GM19467 (cell line): ENCODE data around the gene GLYAT.

Experiments
- ATAC-seq: cut with Tn5 transposase; IDR thresholded peaks from one replicate; pipeline ENCODE4 v1.9.1; 2021; ENCODE audit warnings: mild to moderate bottlenecking, moderate library complexity; ENCODE audit not compliant: unreplicated experiment

Gene GLYAT

GRCh38 chr11:58731819-58732218, at the start of gene GLYAT:
GLYAT (minus strand) TSS chr11:58731943; CDS start chr11:58724496, 7,447 bp downstream.
- no peak for ATAC-seq

- ATAC-seq, result no peak
Observed at GRCh38 chr11:58781345-58781744, 49.6 kb upstream of the GLYAT start.

GRCh38 chr11:58780578-58780977, 48.8 kb upstream of the GLYAT start:
- no peak for ATAC-seq

GRCh38 chr11:58776891-58777710, 45.4 kb upstream of the GLYAT start:
- no peak for ATAC-seq

GRCh38 chr11:58775066-58775708, 43.4 kb upstream of the GLYAT start:
- no peak for ATAC-seq

- no peak for ATAC-seq
Observed at GRCh38 chr11:58774164-58774593, 42.4 kb upstream of the GLYAT start.

- no peak for ATAC-seq
Observed at GRCh38 chr11:58773337-58773736, 41.6 kb upstream of the GLYAT start.

- no peak for ATAC-seq
Observed at GRCh38 chr11:58772329-58773285, 40.9 kb upstream of the GLYAT start.

GRCh38 chr11:58771458-58771855, 39.7 kb upstream of the GLYAT start:
- ATAC-seq, result no peak

- ATAC-seq, result no peak
Observed at GRCh38 chr11:58770627-58771457, 39.1 kb upstream of the GLYAT start.

GRCh38 chr11:58770166-58770565, 38.4 kb upstream of the GLYAT start:
- no peak for ATAC-seq

- no peak for ATAC-seq
Observed at GRCh38 chr11:58769308-58769707, 37.6 kb upstream of the GLYAT start.

GRCh38 chr11:58768137-58768536, 36.4 kb upstream of the GLYAT start:
- ATAC-seq, result no peak

GRCh38 chr11:58765078-58765477, 33.3 kb upstream of the GLYAT start:
- no peak for ATAC-seq

GRCh38 chr11:58763120-58763490, 31.4 kb upstream of the GLYAT start:
- ATAC-seq, result no peak

GRCh38 chr11:58762284-58763119, 30.8 kb upstream of the GLYAT start:
- no peak for ATAC-seq

- ATAC-seq, result no peak
Observed at GRCh38 chr11:58757439-58757838, 25.7 kb upstream of the GLYAT start.

GRCh38 chr11:58745705-58746364, 14.1 kb upstream of the GLYAT start:
- no peak for ATAC-seq
